Type B pancreatic cell (in vitro differentiated cells): Measurements from ENCODE around the gene DIAPH3. TPM values are rescaled to one million over a fixed set of nuclear protein-coding genes. Genes with fewer than 3 reads are reported as not detected.

Experiments used
- DNase-seq: peaks from one replicate; pipeline ENCODE4 v3.0.0; 2021; ENCODE audit warnings: mixed read lengths; ENCODE audit not compliant: unreplicated experiment; ENCODE audit errors: extremely low spot score
- H3K27ac Mint-ChIP-seq: 2 replicates; pipeline ENCODE4 v1.8.0; 2021; ENCODE audit warnings: mild to moderate bottlenecking, mixed read lengths
- H3K27me3 Mint-ChIP-seq: 2 replicates; pipeline ENCODE4 v1.8.0; 2021; ENCODE audit warnings: mixed read lengths
- H3K36me3 Mint-ChIP-seq: 2 replicates; pipeline ENCODE4 v1.8.0; 2021; ENCODE audit warnings: mixed read lengths
- H3K4me1 Mint-ChIP-seq: one replicate; pipeline ENCODE4 v1.8.0; 2021; ENCODE audit warnings: mixed read lengths; ENCODE audit not compliant: unreplicated experiment
- H3K4me3 Mint-ChIP-seq: 2 replicates; pipeline ENCODE4 v1.8.0; 2021; ENCODE audit warnings: mild to moderate bottlenecking, mixed read lengths
- H3K9me3 Mint-ChIP-seq: 2 replicates; pipeline ENCODE4 v1.8.0; 2021; ENCODE audit warnings: mixed read lengths
- CTCF ChIP-seq: fragments of 200-600 bp; sonication (generic); conservative IDR thresholded peaks from 2 replicates; pipeline ENCODE4 v1.5.0; 2021; ENCODE audit warnings: antibody characterized with exemption, mild to moderate bottlenecking
- total RNA-seq: library from RNA; stranded (reverse); gene quantifications from 2 replicates; pipeline ENCODE4 v1.2.1, GENCODE V29; 2021; ENCODE audit warnings: low replicate concordance

The DIAPH3 gene
- total RNA-seq, 1 donor from 2014 or later: 16.9 TPM

GRCh38 chr13:60121337-60121687 lies 42.4 kb downstream of the DIAPH3 start:
- Mint-ChIP-seq H3K4me3 (no peak overlapping the region), H3K4me1 (no peaks in the 10 kb centered on the region), H3K9me3 (peaks cover 5% of the 10 kb centered on the region), H3K27me3 (no peaks in the 10 kb centered on the region), H3K36me3 (peaks cover 21% of the 10 kb centered on the region), H3K27ac (no peak overlapping the region)
- DNase-seq: no peak
- no peak for TF ChIP-seq CTCF

GRCh38 chr13:60120617-60121336 lies 43.0 kb downstream of the DIAPH3 start:
- Mint-ChIP-seq H3K4me3 (no peak overlapping the region), H3K9me3 (peaks cover 5% of the 10 kb centered on the region), H3K27me3 (no peaks in the 10 kb centered on the region), H3K36me3 (peaks cover 18% of the 10 kb centered on the region), H3K4me1 (no peaks in the 10 kb centered on the region), H3K27ac (no peak overlapping the region)
- TF ChIP-seq CTCF: no peak
- DNase-seq: no peak

GRCh38 chr13:60118696-60119400 lies 44.9 kb downstream of the DIAPH3 start:
- Mint-ChIP-seq H3K27ac (no peak overlapping the region), H3K4me1 (no peaks in the 10 kb centered on the region), H3K36me3 (peaks cover 19% of the 10 kb centered on the region), H3K27me3 (no peaks in the 10 kb centered on the region), H3K9me3 (peaks cover 13% of the 10 kb centered on the region), H3K4me3 (no peak overlapping the region)
- no peak for TF ChIP-seq CTCF
- no peak for DNase-seq

- Mint-ChIP-seq H3K36me3 (peaks cover 11% of the 10 kb centered on the region), H3K9me3 (peaks cover 8% of the 10 kb centered on the region), H3K27ac (no peak overlapping the region), H3K4me3 (no peak overlapping the region), H3K4me1 (no peaks in the 10 kb centered on the region), H3K27me3 (no peaks in the 10 kb centered on the region)
- no peak for TF ChIP-seq CTCF
- DNase-seq: no peak
These were observed 49.2 kb downstream of the DIAPH3 start for GRCh38 chr13:60114499-60115028.

GRCh38 chr13:60112771-60113170 lies 51.0 kb downstream of the DIAPH3 start:
- Mint-ChIP-seq H3K27me3 (no peaks in the 10 kb centered on the region), H3K36me3 (peaks cover 14% of the 10 kb centered on the region), H3K27ac (no peak overlapping the region), H3K4me3 (no peak overlapping the region), H3K4me1 (no peaks in the 10 kb centered on the region), H3K9me3 (peaks cover 8% of the 10 kb centered on the region)
- TF ChIP-seq CTCF: no peak
- no peak for DNase-seq
